ENCODE measurements around the gene SMYD4. TPM values are rescaled to one million over a fixed set of nuclear protein-coding genes. Genes with fewer than 3 reads are reported as not detected.

Gene SMYD4
- total RNA-seq, 1 donor from 2014 or later: 7.6 TPM

DNA sequence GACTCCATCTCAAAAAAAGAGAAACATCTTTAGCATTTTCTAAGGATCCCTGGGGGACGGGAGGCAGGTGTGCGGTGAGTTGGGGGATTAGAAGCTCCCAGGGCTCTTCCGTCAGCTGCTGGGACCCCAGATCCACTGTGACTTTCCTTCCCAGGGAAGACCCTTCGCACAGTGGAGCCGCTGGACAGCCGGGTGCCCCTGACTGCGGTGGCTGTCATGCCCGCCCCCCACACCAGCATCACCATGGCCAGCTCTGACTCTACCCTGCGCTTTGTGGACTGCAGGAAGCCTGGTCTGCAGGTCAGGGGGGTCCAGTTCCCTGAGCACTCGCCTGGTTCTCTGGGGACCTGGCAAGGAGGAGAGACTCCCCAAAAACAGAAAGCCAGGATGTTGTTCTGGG is 94.3 kb downstream of the SMYD4 start:
- no peaks in the 10 kb centered on the region for H3K27me3 ChIP-seq
- H3K4me3 ChIP-seq: no peak overlapping the region
- H3K4me1 ChIP-seq: no peaks in the 10 kb centered on the region
- intact Hi-C loops (cut with DNase I): no loop called here
- H3K9me3 ChIP-seq: no peaks in the 10 kb centered on the region
- no peak for DNase-seq (ENCODE audit: low spot score in 2 of 2)
- TF ChIP-seq, protein P1, sequence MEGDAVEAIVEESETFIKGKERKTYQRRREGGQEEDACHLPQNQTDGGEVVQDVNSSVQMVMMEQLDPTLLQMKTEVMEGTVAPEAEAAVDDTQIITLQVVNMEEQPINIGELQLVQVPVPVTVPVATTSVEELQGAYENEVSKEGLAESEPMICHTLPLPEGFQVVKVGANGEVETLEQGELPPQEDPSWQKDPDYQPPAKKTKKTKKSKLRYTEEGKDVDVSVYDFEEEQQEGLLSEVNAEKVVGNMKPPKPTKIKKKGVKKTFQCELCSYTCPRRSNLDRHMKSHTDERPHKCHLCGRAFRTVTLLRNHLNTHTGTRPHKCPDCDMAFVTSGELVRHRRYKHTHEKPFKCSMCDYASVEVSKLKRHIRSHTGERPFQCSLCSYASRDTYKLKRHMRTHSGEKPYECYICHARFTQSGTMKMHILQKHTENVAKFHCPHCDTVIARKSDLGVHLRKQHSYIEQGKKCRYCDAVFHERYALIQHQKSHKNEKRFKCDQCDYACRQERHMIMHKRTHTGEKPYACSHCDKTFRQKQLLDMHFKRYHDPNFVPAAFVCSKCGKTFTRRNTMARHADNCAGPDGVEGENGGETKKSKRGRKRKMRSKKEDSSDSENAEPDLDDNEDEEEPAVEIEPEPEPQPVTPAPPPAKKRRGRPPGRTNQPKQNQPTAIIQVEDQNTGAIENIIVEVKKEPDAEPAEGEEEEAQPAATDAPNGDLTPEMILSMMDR (IDR thresholded peaks at IDR 0.05): no peak
- H3K27ac ChIP-seq: no peak overlapping the region
- peaks cover 26 to 56% of the 10 kb centered on the region in 2 donors for H3K36me3 ChIP-seq

DNA sequence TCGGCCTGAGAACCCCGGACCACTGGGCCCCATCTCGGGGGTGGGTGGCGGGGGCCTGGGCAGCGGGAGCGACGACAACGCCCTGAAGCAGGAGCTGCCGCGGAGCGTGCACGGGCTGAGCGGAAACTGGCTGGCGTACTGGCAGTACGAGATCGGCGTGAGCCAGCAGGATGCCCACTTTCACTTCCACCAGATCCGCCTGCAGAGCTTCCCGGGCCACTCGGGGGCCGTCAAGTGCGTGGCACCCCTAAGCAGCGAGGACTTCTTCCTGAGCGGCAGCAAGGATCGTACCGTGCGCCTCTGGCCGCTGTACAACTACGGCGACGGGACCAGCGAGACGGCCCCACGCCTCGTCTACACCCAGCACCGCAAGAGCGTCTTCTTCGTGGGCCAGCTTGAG is 95.9 kb downstream of the SMYD4 start:
- no peaks in the 10 kb centered on the region for H3K9me3 ChIP-seq
- no peaks in the 10 kb centered on the region for H3K27me3 ChIP-seq
- peaks cover 26 to 58% of the 10 kb centered on the region in 2 donors for H3K36me3 ChIP-seq
- no peaks in the 10 kb centered on the region for H3K4me1 ChIP-seq
- intact Hi-C loops (cut with DNase I): no loop called here
- TF ChIP-seq, protein P1 (IDR thresholded peaks at IDR 0.05): no peak
- H3K4me3 ChIP-seq: no peak overlapping the region
- H3K27ac ChIP-seq: no peak overlapping the region
- DNase-seq (ENCODE audit: low spot score in 2 of 2): no peak

DNA sequence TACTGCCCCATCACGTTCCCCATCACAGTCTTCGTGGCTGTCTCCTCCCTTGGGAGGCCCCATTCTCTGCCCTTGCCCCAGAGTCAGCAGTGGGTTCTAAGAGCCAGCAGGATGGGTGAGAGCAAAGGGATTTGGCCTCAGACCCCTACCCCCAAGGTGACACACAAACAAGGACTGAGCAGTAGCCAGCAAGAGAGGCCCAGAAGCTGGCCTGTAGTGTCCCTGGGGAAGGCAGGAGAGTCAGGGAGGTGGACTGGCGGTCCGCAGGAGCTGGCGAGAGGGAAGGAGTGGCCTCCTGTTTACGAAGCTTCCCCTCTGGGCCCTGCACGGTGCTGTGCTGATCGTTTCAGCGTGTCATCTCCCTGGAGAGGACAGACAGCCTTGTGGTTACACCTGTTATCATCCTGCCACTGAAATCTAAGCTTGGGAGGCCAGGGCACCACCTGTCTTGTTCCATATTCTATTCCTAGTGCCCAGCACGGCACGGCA is 96.8 kb downstream of the SMYD4 start:
- H3K4me1 ChIP-seq: no peaks in the 10 kb centered on the region
- H3K27ac ChIP-seq: no peak overlapping the region
- H3K27me3 ChIP-seq: no peaks in the 10 kb centered on the region
- TF ChIP-seq, protein P1 (IDR thresholded peaks at IDR 0.05): no peak
- no peak overlapping the region for H3K4me3 ChIP-seq
- no peak for DNase-seq (ENCODE audit: low spot score in 2 of 2)
- H3K9me3 ChIP-seq: no peaks in the 10 kb centered on the region
- intact Hi-C loops (cut with DNase I): no loop called here
- H3K36me3 ChIP-seq: peaks cover 25 to 62% of the 10 kb centered on the region in 2 donors

DNA sequence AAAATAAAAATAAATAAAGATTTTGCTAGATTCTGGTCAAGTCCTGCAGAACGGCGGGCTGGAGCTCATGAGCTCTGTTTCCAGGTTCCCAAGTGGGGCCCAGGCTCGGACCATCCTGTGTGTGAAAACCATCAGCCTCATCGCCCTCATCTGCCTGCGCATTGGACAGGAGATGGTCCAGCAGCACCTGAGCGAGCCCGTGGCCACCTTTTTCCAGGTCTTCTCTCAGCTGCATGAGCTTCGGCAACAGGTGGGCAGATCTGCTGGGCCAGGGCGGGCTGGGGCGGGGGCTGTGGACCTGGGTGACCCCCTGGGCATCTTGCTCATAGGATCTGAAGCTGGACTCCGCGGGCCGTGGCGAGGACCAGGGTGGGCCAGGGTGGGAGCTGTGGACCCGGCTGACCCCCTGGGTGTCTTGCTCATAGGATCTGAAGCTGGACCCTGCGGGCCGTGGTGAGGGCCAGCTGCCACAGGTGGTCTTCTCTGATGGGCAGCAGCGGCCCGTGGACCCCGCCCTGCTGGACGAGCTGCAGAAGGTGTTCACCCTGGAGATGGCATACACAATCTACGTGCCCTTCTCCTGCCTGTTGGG is 97.4 kb downstream of the SMYD4 start:
- TF ChIP-seq, protein P1 (IDR thresholded peaks at IDR 0.05): no peak
- DNase-seq (ENCODE audit: low spot score in 2 of 2): no peak
- Histone ChIP-seq H3K27ac (no peak overlapping the region), H3K27me3 (no peaks in the 10 kb centered on the region), H3K36me3 (peaks cover 26 to 62% of the 10 kb centered on the region in 2 donors), H3K9me3 (no peaks in the 10 kb centered on the region), H3K4me1 (no peaks in the 10 kb centered on the region), H3K4me3 (no peak overlapping the region)
- intact Hi-C loops (cut with DNase I): no loop called here

DNA sequence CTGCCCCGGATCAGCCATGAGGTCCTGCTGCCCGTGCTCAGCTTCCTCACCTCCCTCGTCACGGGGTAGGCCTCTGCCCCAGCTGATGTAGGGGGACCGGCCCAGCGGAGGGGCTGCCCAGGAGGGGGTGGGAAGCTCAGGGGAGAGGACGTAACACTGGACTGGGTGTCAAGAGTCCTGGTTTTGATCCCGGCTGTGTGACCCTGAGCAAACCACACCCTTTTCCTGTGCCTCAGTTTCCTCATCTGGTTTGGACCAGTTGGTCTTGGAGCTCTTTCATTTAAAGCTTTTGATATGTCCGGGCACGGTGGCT is 98.6 kb downstream of the SMYD4 start:
- H3K4me1 ChIP-seq: no peaks in the 10 kb centered on the region
- DNase-seq (ENCODE audit: low spot score in 2 of 2): no peak
- TF ChIP-seq, protein P1 (IDR thresholded peaks at IDR 0.05): no peak
- no peaks in the 10 kb centered on the region for H3K27me3 ChIP-seq
- H3K9me3 ChIP-seq: no peaks in the 10 kb centered on the region
- peak overlapping the region in 1 of 2 donors; percentile 79 for H3K27ac ChIP-seq
- intact Hi-C loops (cut with DNase I): no loop called here
- peaks cover 27 to 66% of the 10 kb centered on the region in 2 donors for H3K36me3 ChIP-seq
- H3K4me3 ChIP-seq: no peak overlapping the region

Measured in ascending aorta (tissue), 2 donors.